Measurements from ENCODE around the gene RAB3B.
"Not testable (repeated sequence)": the region's sequence is repeated elsewhere in the genome, so short reads cannot be mapped to it uniquely, and the experiment has no call there.

The RAB3B gene

GRCh38 chr1:51976846-51977602 lies 13.5 kb downstream of the RAB3B start:
- DNase-seq (ENCODE audit: low spot score) = no peak
- no peak for TF ChIP-seq CTCF (IDR thresholded peaks at IDR 0.05; ENCODE audit: borderline replicate concordance, control extremely low read depth, extremely low read depth, insufficient read depth, missing control alignments)
- in situ Hi-C loops (cut with MboI; ENCODE audit: low sequenced_read_pairs, unreplicated experiment) = loop anchor here (25.0 kb wide), 1 partner anchor 110 kb away; no protein-coding TSS in a partner anchor

DNA sequence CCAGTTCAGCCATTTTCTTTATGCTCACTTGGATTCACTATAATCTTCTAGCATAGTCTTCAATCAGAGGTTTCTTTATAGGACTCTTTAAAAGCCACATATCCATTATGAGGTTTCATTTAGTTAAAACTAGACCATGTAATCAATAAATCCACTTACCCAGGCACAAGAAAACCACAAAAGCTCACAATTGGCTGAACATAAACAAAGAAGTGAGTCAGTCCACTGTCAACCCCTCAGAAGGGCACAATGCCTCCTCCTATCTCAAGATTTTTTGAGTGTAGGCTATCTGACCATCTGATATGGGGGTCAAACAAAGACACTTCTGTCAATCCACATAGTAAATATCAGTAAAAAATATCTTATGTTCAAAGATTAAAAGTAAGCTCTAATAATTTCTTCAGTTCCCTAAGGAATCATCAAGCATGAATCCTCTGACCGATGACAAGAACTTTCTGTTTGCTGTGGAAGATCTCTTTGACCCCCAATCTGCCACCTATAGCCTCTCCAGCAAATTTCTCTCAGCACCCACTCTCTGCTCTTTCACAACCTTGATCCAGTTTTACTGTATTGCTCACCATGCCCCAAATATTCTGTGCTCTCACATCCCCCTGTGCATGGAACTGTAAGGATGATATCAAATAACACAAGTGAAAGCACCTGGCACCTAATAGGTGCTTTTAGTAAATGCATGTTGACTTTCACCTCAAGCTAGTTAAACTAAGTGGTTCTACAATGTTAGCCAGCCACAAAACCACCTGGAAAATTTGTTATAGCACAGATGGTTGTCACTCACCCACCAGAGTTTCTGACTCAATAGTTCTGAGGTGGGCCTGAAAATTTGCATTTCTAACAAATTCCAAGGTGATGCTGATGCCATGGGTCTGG lies 16.7 kb downstream of the RAB3B start:
- in situ Hi-C loops (cut with MboI; ENCODE audit: low sequenced_read_pairs, unreplicated experiment) = no loop called here
- TF ChIP-seq CTCF (IDR thresholded peaks at IDR 0.05; ENCODE audit: borderline replicate concordance, control extremely low read depth, extremely low read depth, insufficient read depth, missing control alignments) = no peak
- DNase-seq (ENCODE audit: low spot score) = no peak

- in situ Hi-C loops (cut with MboI; ENCODE audit: low sequenced_read_pairs, unreplicated experiment) = no loop called here
- no peak for TF ChIP-seq CTCF (IDR thresholded peaks at IDR 0.05; ENCODE audit: borderline replicate concordance, control extremely low read depth, extremely low read depth, insufficient read depth, missing control alignments)
- no peak for DNase-seq (ENCODE audit: low spot score)
Measured at GRCh38 chr1:51969038-51969705, 21.3 kb downstream of the RAB3B start.

- no peak for DNase-seq (ENCODE audit: low spot score)
- no peak for TF ChIP-seq CTCF (IDR thresholded peaks at IDR 0.05; ENCODE audit: borderline replicate concordance, control extremely low read depth, extremely low read depth, insufficient read depth, missing control alignments)
- in situ Hi-C loops (cut with MboI; ENCODE audit: low sequenced_read_pairs, unreplicated experiment) = no loop called here
Measured at GRCh38 chr1:51968632-51969031, 21.9 kb downstream of the RAB3B start.

DNA sequence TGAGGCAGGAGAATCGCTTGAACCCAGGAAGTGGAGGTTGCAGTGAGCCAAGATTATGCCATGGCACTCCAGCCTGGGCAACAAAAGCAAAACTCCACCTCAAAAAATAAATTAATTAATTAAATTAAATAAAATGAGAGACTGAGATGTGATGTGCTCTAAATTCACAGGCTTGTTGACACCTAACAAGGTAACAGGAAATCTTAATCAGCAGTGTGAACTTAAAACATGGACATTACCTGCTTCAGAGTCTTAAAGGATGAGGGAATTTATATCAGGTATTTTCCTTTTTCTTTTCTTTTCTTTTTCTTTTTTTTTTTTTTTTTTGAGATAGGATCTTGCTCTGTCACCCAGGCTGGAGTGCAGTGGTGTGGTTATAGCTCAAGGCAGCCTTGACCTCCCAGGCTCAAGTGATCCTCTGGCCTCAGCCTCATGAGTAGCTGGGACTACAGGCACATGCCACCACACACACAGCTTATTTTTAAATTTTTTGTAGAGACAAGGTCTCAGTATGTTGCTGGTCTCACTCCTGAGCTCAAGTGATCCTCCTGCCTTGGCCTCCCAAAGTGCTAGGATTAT lies 23.2 kb downstream of the RAB3B start:
- DNase-seq (ENCODE audit: low spot score); in situ Hi-C loops (cut with MboI; ENCODE audit: low sequenced_read_pairs, unreplicated experiment): not testable (repeated sequence)

DNA sequence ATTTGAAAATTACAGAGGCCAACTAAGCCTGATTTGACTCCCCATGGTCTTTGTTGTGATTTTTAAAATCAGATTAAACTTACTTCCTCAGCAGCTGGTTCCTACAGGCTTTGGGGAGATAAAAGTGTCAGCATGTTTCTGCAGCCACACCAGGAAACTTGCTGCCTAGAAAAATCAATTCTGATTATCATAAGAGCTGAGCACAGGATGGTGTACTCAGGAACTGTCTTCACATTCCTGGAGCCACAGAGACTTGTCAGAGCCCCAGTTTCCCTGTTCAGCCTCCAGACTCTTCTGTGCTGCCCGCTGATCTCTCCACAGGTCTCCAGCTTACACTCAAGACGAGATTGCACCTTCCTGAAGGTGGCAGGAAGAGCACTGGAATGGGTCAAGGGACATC lies 23.9 kb downstream of the RAB3B start:
- in situ Hi-C loops (cut with MboI; ENCODE audit: low sequenced_read_pairs, unreplicated experiment) = no loop called here
- TF ChIP-seq CTCF (IDR thresholded peaks at IDR 0.05; ENCODE audit: borderline replicate concordance, control extremely low read depth, extremely low read depth, insufficient read depth, missing control alignments) = no peak
- no peak for DNase-seq (ENCODE audit: low spot score)
